Measurements from ENCODE around the gene CARD10.

DNA sequence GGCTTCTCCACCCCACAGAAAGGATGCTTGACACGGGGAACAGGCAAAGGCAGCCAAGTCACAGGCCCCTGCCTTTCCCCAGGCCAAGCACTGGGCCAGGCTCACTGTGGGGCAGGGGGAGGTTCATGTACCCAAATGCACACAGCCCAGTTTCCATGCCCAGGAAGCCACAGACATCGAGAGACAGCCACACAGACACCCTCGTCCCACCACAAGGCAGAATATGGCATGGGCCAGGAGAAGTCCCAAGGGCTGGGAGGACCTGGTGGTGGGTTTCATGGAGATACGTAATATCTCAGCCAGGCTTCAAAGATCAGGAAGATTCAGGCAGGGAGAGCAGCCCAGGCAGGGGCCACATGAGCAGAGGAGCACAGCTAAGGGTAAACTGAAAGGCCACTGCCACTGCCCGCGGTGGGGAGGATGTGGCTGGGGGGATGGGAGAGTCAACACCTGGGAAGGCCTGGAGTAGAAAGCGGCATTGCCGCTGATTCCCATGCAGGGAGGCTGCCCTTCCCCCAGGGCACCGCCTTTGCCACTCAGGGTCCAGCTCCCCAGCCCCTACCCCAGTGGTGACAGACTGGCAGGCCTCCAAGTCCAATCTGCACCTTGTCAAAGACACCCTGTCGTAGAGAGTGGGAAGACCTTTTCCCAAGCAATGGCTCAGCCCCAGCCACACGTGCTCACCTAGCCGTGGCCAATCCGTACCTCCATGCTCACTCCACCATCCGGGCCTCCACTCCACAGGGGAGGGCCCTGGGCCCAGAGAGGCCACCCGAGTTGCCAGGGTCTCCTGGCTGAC is 30.7 kb downstream of the CARD10 start:
- TF ChIP-seq, protein P1, sequence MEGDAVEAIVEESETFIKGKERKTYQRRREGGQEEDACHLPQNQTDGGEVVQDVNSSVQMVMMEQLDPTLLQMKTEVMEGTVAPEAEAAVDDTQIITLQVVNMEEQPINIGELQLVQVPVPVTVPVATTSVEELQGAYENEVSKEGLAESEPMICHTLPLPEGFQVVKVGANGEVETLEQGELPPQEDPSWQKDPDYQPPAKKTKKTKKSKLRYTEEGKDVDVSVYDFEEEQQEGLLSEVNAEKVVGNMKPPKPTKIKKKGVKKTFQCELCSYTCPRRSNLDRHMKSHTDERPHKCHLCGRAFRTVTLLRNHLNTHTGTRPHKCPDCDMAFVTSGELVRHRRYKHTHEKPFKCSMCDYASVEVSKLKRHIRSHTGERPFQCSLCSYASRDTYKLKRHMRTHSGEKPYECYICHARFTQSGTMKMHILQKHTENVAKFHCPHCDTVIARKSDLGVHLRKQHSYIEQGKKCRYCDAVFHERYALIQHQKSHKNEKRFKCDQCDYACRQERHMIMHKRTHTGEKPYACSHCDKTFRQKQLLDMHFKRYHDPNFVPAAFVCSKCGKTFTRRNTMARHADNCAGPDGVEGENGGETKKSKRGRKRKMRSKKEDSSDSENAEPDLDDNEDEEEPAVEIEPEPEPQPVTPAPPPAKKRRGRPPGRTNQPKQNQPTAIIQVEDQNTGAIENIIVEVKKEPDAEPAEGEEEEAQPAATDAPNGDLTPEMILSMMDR (conservative IDR thresholded peaks at IDR 0.05) = no peak
- TF ChIP-seq EZH2 (IDR thresholded peaks at IDR 0.05; ENCODE audit: low read depth) = no peak
